Lower leg skin (tissue), 4 donors: ENCODE measurements around the gene THAP4. TPM values are rescaled to one million over a fixed set of nuclear protein-coding genes. Genes with fewer than 3 reads are reported as not detected.

Experiments
- DNase-seq, 2 donors: peaks; one replicate each; pipeline ENCODE4 v3.0.0-alpha.2; 2019; ENCODE audit warnings: low spot score in 2 of 2
- H3K4me3 ChIP-seq: fragments of 200-600 bp; sonication (generic); 2 replicates; pipeline ENCODE4 v1.5.1; 2017; ENCODE audit warnings: mild to moderate bottlenecking, low read depth; ENCODE audit not compliant: poor library complexity, severe bottlenecking
- CTCF ChIP-seq, 3 donors: fragments of 450-650 bp; IDR thresholded peaks; one replicate each; pipeline ENCODE4 v1.5.1; 2016; ENCODE audit warnings: antibody characterized with exemption in 3 of 3, mild to moderate bottlenecking in 3 of 3, moderate library complexity in 2 of 3
- POLR2A ChIP-seq, 2 donors: fragments of 450-650 bp; IDR thresholded peaks; one replicate each; pipeline ENCODE4 v1.6.1; 2016 to 2017; ENCODE audit warnings: antibody characterized with exemption in 2 of 2, mild to moderate bottlenecking in 1 of 2, moderate library complexity in 1 of 2
- WGBS, 2 donors: methylation state at CpG; one replicate each; pipeline ENCODE4 v1.1.5; 2018; 5-methylcytosine and 5-hydroxymethylcytosine counted together
- intact Hi-C: fragments of 100-400 bp; cut with DNase I; formaldehyde crosslinking; loops from one replicate; pipeline ENCODE4 v1.15.0; 2023; ENCODE audit warnings: low total_unique reads
- total RNA-seq, 4 donors: library from RNA; depleted of rRNA; stranded (reverse); fragments of >200 nt; gene quantifications; one replicate each; pipeline ENCODE4 v1.1.0, GENCODE V29; 2016

THAP4 gene
- total RNA-seq, 4 donors from 2014 or later: 52.4 to 60.7 (median 58.3) TPM

- H3K4me3 ChIP-seq: no peak overlapping the region
- intact Hi-C loops: no loop called here
- no peak for TF ChIP-seq CTCF (IDR thresholded peaks at IDR 0.05)
- no peak for TF ChIP-seq POLR2A (IDR thresholded peaks at IDR 0.05)
- WGBS, 2 donors: 87% methylated on average over 11 of the region's 11 CpGs
- no peak for DNase-seq
These were observed 18.1 kb downstream of the THAP4 start for GRCh38 chr2:241618829-241619228.

- WGBS, 2 donors: 86 to 91% methylated on average over 5 of the region's 5 CpGs
- H3K4me3 ChIP-seq: no peak overlapping the region
- DNase-seq: no peak
These were observed 18.6 kb downstream of the THAP4 start for GRCh38 chr2:241618296-241618805.

DNA sequence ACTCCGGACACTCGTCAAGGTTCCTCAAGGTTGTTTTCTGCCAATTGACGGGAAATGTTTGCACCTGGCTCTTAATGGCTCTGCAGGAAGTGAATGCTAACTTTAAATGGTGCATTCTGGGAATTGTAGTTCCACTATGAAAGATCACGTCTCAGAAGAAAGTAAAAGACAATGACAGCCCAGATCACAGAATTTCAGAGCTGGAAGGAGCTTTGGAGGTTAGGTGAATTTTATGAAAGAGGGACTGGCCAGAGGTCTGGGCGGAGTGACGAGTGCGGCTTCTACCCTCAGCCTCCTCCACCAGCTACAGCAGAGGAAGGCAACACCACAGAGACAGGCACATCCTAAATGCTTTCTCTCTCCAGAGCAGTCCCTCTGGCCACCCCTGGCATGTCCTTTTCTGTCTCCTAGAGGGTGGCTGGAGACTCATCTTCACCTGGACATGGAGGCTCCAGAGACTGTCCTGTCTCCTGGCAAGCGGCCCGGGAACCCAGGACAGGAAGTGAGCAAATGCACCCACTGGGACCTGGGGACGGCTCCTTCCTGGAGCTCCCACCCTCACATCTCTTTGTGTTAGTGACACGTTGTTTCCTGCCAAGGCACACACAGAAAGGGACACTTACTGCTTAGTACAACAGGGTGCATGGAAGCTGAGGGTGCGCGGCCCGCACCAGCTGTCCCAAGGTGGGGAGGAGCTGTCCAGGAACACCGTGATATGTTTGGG lies 19.4 kb downstream of the THAP4 start:
- no peak overlapping the region for H3K4me3 ChIP-seq
- TF ChIP-seq POLR2A (IDR thresholded peaks at IDR 0.05) (no peak), CTCF (IDR thresholded peaks at IDR 0.05) (no peak)
- DNase-seq: no peak
- WGBS, 2 donors: 60 to 61% methylated on average over 15 of the region's 15 CpGs
- intact Hi-C loops: no loop called here

More at GRCh38 chr2:241618296-241618805, 18.6 kb downstream of the THAP4 start:
- TF ChIP-seq CTCF (IDR thresholded peaks at IDR 0.05) (no peak), POLR2A (IDR thresholded peaks at IDR 0.05) (no peak)
- intact Hi-C loops: no loop called here

GRCh38 chr2:241616168-241617125 lies 20.5 kb downstream of the THAP4 start:
- TF ChIP-seq CTCF (IDR thresholded peaks at IDR 0.05) (no peak), POLR2A (IDR thresholded peaks at IDR 0.05) (no peak)
- DNase-seq: no peak
- 90 to 91% methylated on average over 30 of the region's 30 CpGs for WGBS, 2 donors
- intact Hi-C loops: no loop called here
- H3K4me3 ChIP-seq: no peak overlapping the region

DNA sequence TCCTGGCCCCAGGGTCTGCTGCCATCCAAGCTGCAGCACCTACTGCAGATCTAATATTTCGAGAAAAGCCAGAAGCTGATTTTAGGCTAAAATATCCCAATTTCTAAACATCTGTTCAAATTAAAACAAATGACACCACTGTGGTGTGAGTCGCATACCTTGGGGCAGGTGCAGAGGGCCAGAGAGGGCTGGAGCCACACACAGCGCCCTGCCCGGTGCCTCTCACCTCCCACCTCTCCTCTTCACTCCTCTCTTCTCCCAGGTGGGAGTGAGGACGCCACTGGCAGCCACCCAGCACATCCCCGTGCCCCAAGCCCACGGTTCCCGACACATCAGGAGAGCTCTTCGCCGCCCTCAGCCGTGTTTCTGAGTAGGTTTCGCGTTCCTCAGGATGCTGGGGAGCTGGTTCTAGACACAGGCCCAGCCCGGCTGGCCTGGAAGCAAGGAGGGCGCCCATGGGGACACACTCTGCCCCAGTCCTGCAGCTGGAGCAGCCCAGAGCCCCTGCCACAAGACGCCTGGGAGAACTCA lies 21.4 kb downstream of the THAP4 start:
- TF ChIP-seq CTCF (IDR thresholded peaks at IDR 0.05) (no peak), POLR2A (IDR thresholded peaks at IDR 0.05) (no peak)
- WGBS, 2 donors: 93 to 95% methylated on average over 16 of the region's 16 CpGs
- no peak overlapping the region for H3K4me3 ChIP-seq
- no peak for DNase-seq
- intact Hi-C loops: no loop called here
